NT2/D1 (cell line): ENCODE results near the gene PRKCH.

Source experiments
- SUZ12 ChIP-seq: IDR thresholded peaks from 2 replicates; pipeline ENCODE4 v1.6.1; 2011; ENCODE audit not compliant: insufficient read length, insufficient read depth; ENCODE audit errors: extremely low read depth
- ZNF274 ChIP-seq: IDR thresholded peaks from 2 replicates; pipeline ENCODE4 v1.6.1; 2011; ENCODE audit warnings: mild to moderate bottlenecking, low read depth, low read length

GRCh38 chr14:61434311-61434710 is 112.9 kb downstream of the PRKCH start:
- TF ChIP-seq SUZ12 = no peak
- no peak for TF ChIP-seq ZNF274
